OCI-LY7 (cell line): ENCODE measurements around the gene BRAF. TPM values are rescaled to one million over a fixed set of nuclear protein-coding genes. Genes with fewer than 3 reads are reported as not detected.

Experiments
- BruUV-seq: library from RNA; stranded (reverse); fragments of 400-500 nt; replicated peaks from 2 replicates; lab custom pipeline; 2021; lab: Mats Ljungman, UMichigan
- CTCF ChIA-PET: fragments of 300-600 bp; sonication (Branson Sonifier 250); formaldehyde crosslinking; loops from one replicate; lab custom pipeline; 2022; ENCODE audit warnings: antibody characterized with exemption; ENCODE audit not compliant: unreplicated experiment; lab: Charles Lee
- POLR2A ChIA-PET: fragments of 300-600 bp; sonication (Branson Sonifier 250); formaldehyde crosslinking; loops from one replicate; lab custom pipeline; 2022; ENCODE audit warnings: antibody characterized with exemption; lab: Charles Lee
- DNase-seq: peaks from one replicate; pipeline ENCODE4 v3.0.0-alpha.2; 2015; ENCODE audit warnings: low spot score
- H2AFZ ChIP-seq: fragments of 200-600 bp; sonication (generic), shearing (Covaris generic); 2 replicates; pipeline ENCODE4 v1.6.1; 2014; ENCODE audit warnings: mild to moderate bottlenecking, antibody characterized with exemption, low read length, moderate library complexity
- H3K27ac ChIP-seq: fragments of 200-600 bp; sonication (generic); 2 replicates; pipeline ENCODE4 v1.5.1; 2014; ENCODE audit warnings: mixed run types, low read depth, mild to moderate bottlenecking, moderate library complexity, low read length, inconsistent platforms; ENCODE audit not compliant: poor library complexity, severe bottlenecking
- H3K36me3 ChIP-seq: fragments of 200-600 bp; sonication (generic); 2 replicates; pipeline ENCODE4 v1.6.1; 2014; ENCODE audit warnings: mild to moderate bottlenecking, antibody characterized with exemption, low read length, moderate library complexity, mixed read lengths; ENCODE audit not compliant: insufficient read depth
- H3K4me1 ChIP-seq: fragments of 200-600 bp; sonication (generic); 2 replicates; pipeline ENCODE4 v1.5.1; 2014; ENCODE audit warnings: mild to moderate bottlenecking, low read length; ENCODE audit not compliant: insufficient read depth, poor library complexity, severe bottlenecking
- H3K4me2 ChIP-seq: fragments of 200-600 bp; sonication (generic); 2 replicates; pipeline ENCODE4 v1.6.1; 2014; ENCODE audit warnings: mild to moderate bottlenecking, low read length
- H3K4me3 ChIP-seq: fragments of 200-600 bp; sonication (generic); 2 replicates; pipeline ENCODE4 v1.5.1; 2014; ENCODE audit warnings: mild to moderate bottlenecking, low read depth, low read length; ENCODE audit not compliant: poor library complexity, severe bottlenecking
- H3K79me2 ChIP-seq: fragments of 200-600 bp; sonication (generic); 2 replicates; pipeline ENCODE4 v1.6.1; 2016; ENCODE audit warnings: low read depth, mild to moderate bottlenecking, low read length, moderate library complexity, mixed read lengths; ENCODE audit not compliant: insufficient read depth
- H3K9me2 ChIP-seq: fragments of 200-600 bp; sonication (generic); 2 replicates; pipeline ENCODE4 v1.6.1; 2016; ENCODE audit warnings: mild to moderate bottlenecking, low read length, mixed read lengths; ENCODE audit not compliant: insufficient read depth
- H3K9me3 ChIP-seq: fragments of 200-600 bp; sonication (generic); 2 replicates; pipeline ENCODE4 v1.6.1; 2014; ENCODE audit warnings: mild to moderate bottlenecking, mixed run types, low read length, mixed read lengths
- H4K20me1 ChIP-seq: fragments of 200-600 bp; sonication (generic); 2 replicates; pipeline ENCODE4 v1.6.1; 2014; ENCODE audit warnings: mild to moderate bottlenecking, antibody characterized with exemption, low read length, moderate library complexity, mixed read lengths; ENCODE audit not compliant: insufficient read depth
- EZH2phosphoT487 ChIP-seq: fragments of 200-600 bp; sonication (generic); IDR thresholded peaks from 2 replicates; pipeline ENCODE4 v1.6.1; 2018; ENCODE audit warnings: low read depth, borderline replicate concordance, mild to moderate bottlenecking, mixed run types, antibody characterized with exemption, low read length, moderate library complexity, mixed read lengths
- intact Hi-C: fragments of 100-400 bp; cut with micrococcal nuclease; formaldehyde crosslinking; loops from one replicate; pipeline ENCODE4 v1.10.0; 2022; ENCODE audit not compliant: unreplicated experiment
- total RNA-seq, 2 experiments: library from RNA; depleted of rRNA in 1 of 2; stranded (reverse); fragments of >200 nt in 1 of 2; shearing (Covaris generic) in 1 of 2; gene quantifications; 2 replicates each; pipeline ENCODE4 v1.2.3, GENCODE V29; 2014 to 2022
- TF ChIP-seq, protein P1 (sequence below): fragments of 200-600 bp; sonication (generic); conservative IDR thresholded peaks from 2 replicates; pipeline ENCODE4 v1.5.1; 2014; ENCODE audit warnings: mild to moderate bottlenecking, antibody characterized with exemption, low read length, moderate library complexity, mixed read lengths

BRAF gene
- total RNA-seq, 2 experiments from 2014 or later = 17.1 to 41.6 TPM

DNA sequence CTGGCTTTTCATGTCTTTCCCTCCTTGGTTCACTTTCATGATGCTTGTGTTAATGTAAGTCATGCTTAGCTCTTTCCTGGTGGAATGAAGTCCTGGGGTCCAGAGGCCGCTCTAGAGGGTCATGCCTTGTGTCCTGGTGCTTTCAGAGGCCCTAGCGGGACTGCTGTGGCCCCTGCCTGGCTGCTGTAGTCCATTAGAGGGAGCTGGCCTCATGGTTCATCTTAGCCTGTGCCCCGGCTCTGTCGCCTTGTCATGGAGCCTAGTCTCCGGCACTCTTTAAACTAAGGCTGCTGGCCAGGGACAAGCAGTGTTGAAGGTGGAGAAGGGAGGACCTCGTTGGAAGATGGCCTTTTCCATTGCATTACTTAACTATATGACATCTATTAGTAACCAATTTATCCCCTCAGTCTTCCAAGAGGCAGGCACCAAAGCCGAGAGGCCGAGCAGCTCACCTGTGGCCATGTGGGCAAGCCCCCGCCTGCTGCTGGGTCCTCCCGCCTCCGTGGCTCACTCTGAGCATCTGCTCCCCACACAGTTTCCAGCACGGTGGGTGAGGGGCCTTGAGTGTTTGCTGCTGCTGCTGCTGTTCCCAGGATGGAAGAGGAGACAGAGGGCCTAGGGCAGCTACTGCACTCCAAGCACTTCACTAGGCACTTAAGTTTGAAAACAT is 233.2 kb downstream of the BRAF start:
- Histone ChIP-seq H3K9me2 (no peaks in the 10 kb centered on the region), H3K9me3 (no peaks in the 10 kb centered on the region), H3K27ac (no peak overlapping the region), H3K79me2 (no peaks in the 10 kb centered on the region), H3K36me3 (peaks cover 84% of the 10 kb centered on the region), H3K4me2 (no peak overlapping the region), H3K4me1 (peaks cover 9% of the 10 kb centered on the region), H2AFZ (no peak overlapping the region), H3K4me3 (no peak overlapping the region), H4K20me1 (no peaks in the 10 kb centered on the region)
- TF ChIP-seq EZH2phosphoT487 = no peak
- TF ChIP-seq, protein P1, sequence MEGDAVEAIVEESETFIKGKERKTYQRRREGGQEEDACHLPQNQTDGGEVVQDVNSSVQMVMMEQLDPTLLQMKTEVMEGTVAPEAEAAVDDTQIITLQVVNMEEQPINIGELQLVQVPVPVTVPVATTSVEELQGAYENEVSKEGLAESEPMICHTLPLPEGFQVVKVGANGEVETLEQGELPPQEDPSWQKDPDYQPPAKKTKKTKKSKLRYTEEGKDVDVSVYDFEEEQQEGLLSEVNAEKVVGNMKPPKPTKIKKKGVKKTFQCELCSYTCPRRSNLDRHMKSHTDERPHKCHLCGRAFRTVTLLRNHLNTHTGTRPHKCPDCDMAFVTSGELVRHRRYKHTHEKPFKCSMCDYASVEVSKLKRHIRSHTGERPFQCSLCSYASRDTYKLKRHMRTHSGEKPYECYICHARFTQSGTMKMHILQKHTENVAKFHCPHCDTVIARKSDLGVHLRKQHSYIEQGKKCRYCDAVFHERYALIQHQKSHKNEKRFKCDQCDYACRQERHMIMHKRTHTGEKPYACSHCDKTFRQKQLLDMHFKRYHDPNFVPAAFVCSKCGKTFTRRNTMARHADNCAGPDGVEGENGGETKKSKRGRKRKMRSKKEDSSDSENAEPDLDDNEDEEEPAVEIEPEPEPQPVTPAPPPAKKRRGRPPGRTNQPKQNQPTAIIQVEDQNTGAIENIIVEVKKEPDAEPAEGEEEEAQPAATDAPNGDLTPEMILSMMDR = no peak
- ChIA-PET CTCF (no interaction called here), POLR2A (interaction anchor here (1.7 to 1.9 kb wide), 2 partner anchors 11 to 17 kb away, joined by 6 to 7 read pairs; no protein-coding TSS in a partner anchor)
- no TSS peak for BruUV-seq
- no peak for DNase-seq
- intact Hi-C loops = no loop called here

DNA sequence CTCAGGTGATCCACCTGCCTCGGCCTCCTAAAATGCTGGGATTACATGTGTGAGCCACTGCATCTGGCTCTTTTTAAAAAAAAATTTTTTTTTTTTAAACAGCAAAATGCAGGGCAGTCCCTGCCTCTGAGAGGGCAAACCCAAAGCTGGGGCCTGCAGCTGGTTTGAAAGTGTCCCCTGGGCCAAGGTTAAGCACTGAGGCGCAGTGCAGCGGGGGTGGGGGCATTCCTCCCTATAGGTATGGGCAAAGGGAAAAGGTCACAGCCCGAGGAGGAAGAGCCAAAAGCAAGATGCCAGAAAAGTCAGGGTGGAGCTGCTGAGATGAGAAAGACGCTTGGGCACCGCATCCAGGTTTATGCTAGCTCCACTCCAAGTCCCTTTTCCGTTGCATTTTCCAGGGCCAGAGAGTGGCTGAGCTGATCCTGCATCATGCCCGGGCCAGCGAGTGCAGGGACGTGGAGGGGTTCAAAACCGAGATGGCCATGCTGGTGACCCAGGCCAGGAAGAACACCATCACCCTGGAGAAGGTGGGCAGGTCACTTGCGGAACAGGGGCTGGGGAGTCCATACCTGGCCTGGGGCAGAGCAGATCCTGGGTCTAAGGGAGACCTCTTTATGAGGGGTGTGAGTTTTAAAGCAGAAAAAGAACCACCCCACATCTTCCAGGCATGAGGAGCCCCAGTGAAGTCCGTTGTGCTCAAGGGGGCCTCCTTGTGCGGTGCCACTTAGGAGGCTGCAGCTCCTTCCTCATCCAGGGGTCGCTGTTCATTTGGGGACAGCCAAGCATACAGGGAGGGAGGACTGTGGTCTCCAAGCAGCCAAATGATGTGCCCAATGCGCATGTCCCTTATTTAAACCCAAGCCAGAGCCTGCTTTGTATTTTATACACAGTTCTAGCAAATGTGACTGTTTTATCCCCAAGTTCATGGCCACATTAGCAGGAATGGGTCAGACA is 235.3 kb downstream of the BRAF start:
- no peak overlapping the region for H3K4me2 ChIP-seq
- no peak overlapping the region for H3K4me3 ChIP-seq
- ChIA-PET POLR2A (no interaction called here), CTCF (no interaction called here)
- BruUV-seq = no TSS peak
- TF ChIP-seq, protein P1 = no peak
- no peak for TF ChIP-seq EZH2phosphoT487
- no peak overlapping the region for H3K27ac ChIP-seq
- no peaks in the 10 kb centered on the region for H3K79me2 ChIP-seq
- H3K36me3 ChIP-seq = peaks cover 87% of the 10 kb centered on the region
- intact Hi-C loops = no loop called here
- no peak for DNase-seq
- H3K4me1 ChIP-seq = no peaks in the 10 kb centered on the region
- H4K20me1 ChIP-seq = no peaks in the 10 kb centered on the region
- no peak overlapping the region for H2AFZ ChIP-seq
- H3K9me2 ChIP-seq = no peaks in the 10 kb centered on the region
- no peaks in the 10 kb centered on the region for H3K9me3 ChIP-seq
